ENCODE data around the gene SGCD.

SGCD gene

DNA sequence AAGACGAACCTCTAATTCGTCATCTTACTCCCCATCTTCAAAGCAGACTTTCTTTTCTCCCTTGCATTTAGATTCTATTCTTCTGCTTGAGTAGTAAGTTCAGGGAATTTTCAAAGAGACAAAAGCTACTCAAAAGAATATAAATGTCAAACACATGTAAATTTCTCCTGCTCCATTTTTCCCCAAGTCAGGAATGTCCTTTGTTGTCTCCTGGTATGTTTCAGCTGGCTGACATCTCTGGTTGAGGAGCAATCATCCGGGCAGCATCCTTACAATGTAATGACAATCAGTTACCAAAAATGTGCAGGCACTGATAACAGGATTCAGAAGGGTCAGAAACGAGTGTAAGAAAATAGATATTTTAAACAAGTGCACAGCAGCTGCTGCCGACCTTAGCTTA lies 475.5 kb downstream of the SGCD start:
- DNase-seq: no peak

DNA sequence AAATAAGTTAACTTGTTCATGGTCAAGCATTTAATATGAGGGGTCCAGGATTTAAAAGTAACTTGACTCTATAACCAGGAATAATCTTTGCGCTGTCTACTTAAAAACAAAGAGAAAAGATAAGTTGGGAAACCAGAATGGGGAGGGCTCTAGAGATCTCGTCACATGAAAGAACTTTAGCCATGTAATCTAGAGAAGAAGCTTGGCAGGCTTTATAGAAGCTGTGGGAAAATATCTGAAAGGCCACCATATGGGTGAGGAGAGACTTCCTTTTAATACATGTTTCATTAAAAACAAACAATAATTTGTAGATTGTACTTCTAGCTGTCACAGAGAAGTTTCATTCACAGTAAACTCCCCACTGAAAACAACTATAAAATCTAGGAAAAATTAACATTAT lies 476.4 kb downstream of the SGCD start:
- DNase-seq: no peak

DNA sequence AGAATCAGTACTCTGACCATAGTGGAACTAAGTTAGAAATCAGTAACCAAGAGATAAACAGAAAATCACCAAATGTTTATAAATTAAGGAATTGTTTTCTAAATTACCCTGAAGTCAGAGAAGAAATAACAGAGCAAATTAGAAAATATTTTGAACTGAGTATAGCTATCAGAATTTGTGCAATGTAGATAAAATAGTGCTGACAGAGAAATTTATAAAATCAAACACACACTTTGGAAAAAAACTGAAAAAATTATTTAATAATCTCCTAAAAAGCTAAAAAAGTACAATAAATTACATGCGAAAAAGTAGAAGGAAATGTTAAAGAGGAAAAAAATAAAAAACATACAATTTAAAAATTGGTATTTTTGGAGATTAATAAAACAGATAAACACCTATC lies 486.0 kb downstream of the SGCD start:
- no peak for DNase-seq

DNA sequence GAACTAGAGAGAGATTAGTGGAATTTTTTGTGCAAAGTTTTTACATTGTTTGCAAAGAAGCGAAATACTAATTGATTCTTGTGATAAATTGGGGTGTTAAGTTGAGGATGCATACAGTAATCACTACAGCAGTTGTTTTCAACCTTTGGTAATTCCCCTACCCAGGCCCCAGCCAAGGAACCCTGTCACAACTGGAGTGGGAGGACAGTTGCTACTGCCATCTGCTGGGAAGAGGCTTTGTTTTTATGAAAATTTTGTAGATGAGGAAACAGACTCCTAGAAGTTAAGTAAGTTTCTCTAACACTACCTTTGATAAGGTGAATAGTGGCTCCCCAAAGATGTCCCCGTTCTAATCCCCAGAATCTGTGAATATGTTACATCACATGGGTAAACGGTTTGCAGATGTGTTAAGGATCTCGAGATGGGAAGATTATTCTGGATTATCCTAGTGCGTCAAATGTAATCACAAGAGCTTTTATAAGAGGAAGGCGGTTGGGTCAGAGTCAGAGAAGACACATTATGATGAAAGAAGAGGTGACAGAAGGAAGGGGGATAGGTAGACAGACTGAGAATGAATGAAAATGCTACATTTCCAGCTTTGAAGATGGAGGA lies 489.1 kb downstream of the SGCD start:
- DNase-seq: no peak

Measured in NCI-H1105 treated with DMSO at 0.1 percent for 48 hours (cell line).